Loucy (cell line): Measurements from ENCODE around the gene MYO1D.

Source experiments
- H2AFZ ChIP-seq: fragments of 200-600 bp; sonication (generic); 2 replicates; pipeline ENCODE4 v1.6.0; 2016; ENCODE audit warnings: antibody characterized with exemption, mild to moderate bottlenecking, low read length, moderate library complexity
- H3F3A ChIP-seq: fragments of 200-600 bp; 2 replicates; pipeline ENCODE4 v1.6.0; 2016; ENCODE audit warnings: antibody characterized with exemption, low read depth, mild to moderate bottlenecking
- H3K27me3 ChIP-seq: fragments of 200-600 bp; sonication (generic); 2 replicates; pipeline ENCODE4 v1.6.1; 2014; ENCODE audit warnings: low read length, mild to moderate bottlenecking; ENCODE audit not compliant: insufficient read depth, poor library complexity, severe bottlenecking
- H3K36me3 ChIP-seq: fragments of 200-600 bp; sonication (generic); 2 replicates; pipeline ENCODE4 v1.6.1; 2016; ENCODE audit warnings: low read length; ENCODE audit not compliant: insufficient read depth
- H3K4me1 ChIP-seq: fragments of 200-600 bp; sonication (generic); 2 replicates; pipeline ENCODE4 v1.5.1; 2014; ENCODE audit warnings: low read length, mild to moderate bottlenecking; ENCODE audit not compliant: insufficient read depth, poor library complexity, severe bottlenecking
- H3K4me2 ChIP-seq: fragments of 200-600 bp; sonication (generic); 2 replicates; pipeline ENCODE4 v1.6.0; 2014; ENCODE audit warnings: antibody characterized with exemption, low read length, low read depth, mild to moderate bottlenecking; ENCODE audit not compliant: poor library complexity, severe bottlenecking
- H3K4me3 ChIP-seq: fragments of 200-600 bp; sonication (generic); 2 replicates; pipeline ENCODE4 v1.5.1; 2014; ENCODE audit warnings: low read length, mild to moderate bottlenecking, mixed read lengths; ENCODE audit not compliant: poor library complexity, severe bottlenecking
- H3K79me2 ChIP-seq: fragments of 200-600 bp; sonication (generic); 2 replicates; pipeline ENCODE4 v1.6.1; 2014; ENCODE audit warnings: low read length; ENCODE audit not compliant: insufficient read depth
- H3K9ac ChIP-seq: fragments of 200-600 bp; sonication (generic); 2 replicates; pipeline ENCODE4 v1.6.0; 2014; ENCODE audit warnings: mild to moderate bottlenecking, low read depth, low read length, moderate library complexity; ENCODE audit not compliant: poor library complexity, severe bottlenecking
- H3K9me2 ChIP-seq: fragments of 200-600 bp; sonication (generic); replicated peaks from 2 replicates; pipeline ENCODE4 v1.6.1; 2016; ENCODE audit warnings: low read depth, low read length, mixed read lengths
- H3K9me3 ChIP-seq: fragments of 200-600 bp; sonication (generic); 2 replicates; pipeline ENCODE4 v1.6.1; 2014; ENCODE audit warnings: mild to moderate bottlenecking, antibody characterized with exemption, low read length, low read depth; ENCODE audit not compliant: insufficient read depth
- H4K20me1 ChIP-seq: fragments of 200-600 bp; sonication (generic); 2 replicates; pipeline ENCODE4 v1.6.0; 2014; ENCODE audit warnings: antibody characterized with exemption, low read length, mild to moderate bottlenecking; ENCODE audit not compliant: insufficient read depth, poor library complexity, severe bottlenecking
- CTCF ChIP-seq: fragments of 200-600 bp; sonication (generic); conservative IDR thresholded peaks from 2 replicates; pipeline ENCODE4 v1.5.1; 2014; ENCODE audit warnings: mild to moderate bottlenecking, antibody characterized with exemption, low read length
- EZH2phosphoT487 ChIP-seq: fragments of 200-600 bp; IDR thresholded peaks from 2 replicates; pipeline ENCODE4 v1.6.1; 2018; ENCODE audit warnings: antibody characterized with exemption, mild to moderate bottlenecking, moderate library complexity, borderline replicate concordance

Gene MYO1D

GRCh38 chr17:32819787-32820186 lies 57.1 kb downstream of the MYO1D start:
- H3K79me2 ChIP-seq, result no peaks in the 10 kb centered on the region
- H4K20me1 ChIP-seq, result no peaks in the 10 kb centered on the region

GRCh38 chr17:32819035-32819434 lies 57.9 kb downstream of the MYO1D start:
- Histone ChIP-seq H3F3A (no peaks in the 10 kb centered on the region), H2AFZ (no peak overlapping the region), H3K79me2 (no peaks in the 10 kb centered on the region), H3K9me3 (no peaks in the 10 kb centered on the region), H3K27me3 (no peaks in the 10 kb centered on the region), H3K36me3 (no peaks in the 10 kb centered on the region), H3K9ac (no peak overlapping the region), H3K4me1 (no peaks in the 10 kb centered on the region), H3K9me2 (no peaks in the 10 kb centered on the region), H3K4me2 (no peak overlapping the region), H3K4me3 (no peak overlapping the region), H4K20me1 (no peaks in the 10 kb centered on the region)
- TF ChIP-seq EZH2phosphoT487, result no peak
- TF ChIP-seq CTCF, result no peak

More at GRCh38 chr17:32819787-32820186, 57.1 kb downstream of the MYO1D start:
- Histone ChIP-seq H3K4me3 (no peak overlapping the region), H3K9me3 (no peaks in the 10 kb centered on the region), H3K9me2 (no peaks in the 10 kb centered on the region), H3K36me3 (no peaks in the 10 kb centered on the region), H2AFZ (no peak overlapping the region), H3F3A (no peaks in the 10 kb centered on the region), H3K4me2 (no peak overlapping the region), H3K4me1 (no peaks in the 10 kb centered on the region), H3K27me3 (no peaks in the 10 kb centered on the region), H3K9ac (no peak overlapping the region)
- TF ChIP-seq EZH2phosphoT487 (no peak), CTCF (no peak)

DNA sequence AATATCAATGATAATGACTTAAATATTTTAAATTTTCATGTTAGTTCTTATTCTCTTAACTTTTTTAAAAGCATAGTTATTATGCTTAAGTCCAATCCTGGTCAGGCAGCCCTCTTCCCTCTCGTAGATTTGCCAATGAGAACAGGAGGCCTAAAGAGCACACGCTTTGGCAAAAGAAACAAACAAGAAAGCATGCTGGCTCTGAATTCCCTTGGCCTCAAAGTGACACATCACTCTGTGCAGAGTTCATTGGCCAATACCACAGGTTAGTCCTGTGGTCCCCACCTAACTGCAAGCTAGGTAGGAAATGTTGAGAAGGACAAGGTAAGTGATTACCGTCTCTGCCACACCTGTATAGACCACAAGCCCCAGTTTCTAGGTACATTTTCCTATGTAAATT lies 61.5 kb downstream of the MYO1D start:
- Histone ChIP-seq H3F3A (no peaks in the 10 kb centered on the region), H3K4me1 (no peaks in the 10 kb centered on the region), H3K9me2 (no peaks in the 10 kb centered on the region), H3K79me2 (no peaks in the 10 kb centered on the region), H3K36me3 (no peaks in the 10 kb centered on the region), H3K9me3 (no peaks in the 10 kb centered on the region), H3K27me3 (no peaks in the 10 kb centered on the region), H3K4me3 (no peak overlapping the region), H3K4me2 (no peak overlapping the region), H3K9ac (no peak overlapping the region), H2AFZ (no peak overlapping the region), H4K20me1 (no peaks in the 10 kb centered on the region)
- no peak for TF ChIP-seq CTCF
